CD8-positive, alpha-beta memory T cell (primary cell): ENCODE results near the gene SLC1A2. TPM values are rescaled to one million over a fixed set of nuclear protein-coding genes. Genes with fewer than 3 reads are reported as not detected.
A peak's percentile ranks its signal among the peaks of the same experiment; 100 is the strongest.

Experiments
- CTCF ChIA-PET: fragments of 350-600 bp; sonication (Branson Sonifier 250); formaldehyde crosslinking; loops from one replicate; lab custom pipeline; 2021; ENCODE audit warnings: antibody characterized with exemption; lab: Charles Lee
- POLR2A ChIA-PET: fragments of 350-600 bp; sonication (Branson Sonifier 250); formaldehyde crosslinking; loops from one replicate; lab custom pipeline; 2021; ENCODE audit warnings: antibody characterized with exemption; lab: Charles Lee
- DNase-seq, 5 donors: peaks; one replicate each; pipeline versions ENCODE4 v3.0.0 to v3.0.0-alpha.2; 2020 to 2022; ENCODE audit warnings: mixed read lengths in 1 of 5
- H3K27ac ChIP-seq: one replicate; pipeline ENCODE4 v1.7.0; 2013; ENCODE audit warnings: low read depth, mild to moderate bottlenecking, low read length, moderate library complexity
- H3K27me3 ChIP-seq: 2 replicates; pipeline ENCODE4 v1.7.0; 2013; ENCODE audit warnings: low read length, mild to moderate bottlenecking; ENCODE audit not compliant: insufficient read depth, poor library complexity, severe bottlenecking
- H3K36me3 ChIP-seq: 2 replicates; pipeline ENCODE4 v1.7.0; 2013; ENCODE audit warnings: mild to moderate bottlenecking, low read length, moderate library complexity; ENCODE audit not compliant: insufficient read depth
- H3K4me1 ChIP-seq: 2 replicates; pipeline ENCODE4 v1.7.0; 2013; ENCODE audit warnings: mild to moderate bottlenecking, low read length, moderate library complexity; ENCODE audit not compliant: insufficient read depth
- H3K4me3 ChIP-seq: 2 replicates; pipeline ENCODE4 v1.7.0; 2013; ENCODE audit warnings: mild to moderate bottlenecking, low read length
- H3K9me3 ChIP-seq: 2 replicates; pipeline ENCODE4 v1.7.0; 2013; ENCODE audit warnings: mild to moderate bottlenecking, low read length
- H3K27ac Mint-ChIP-seq, 8 donors: one replicate each; pipeline ENCODE4 v1.8.0; 2020 to 2021; ENCODE audit warnings: mixed read lengths in 8 of 8, mild to moderate bottlenecking in 6 of 8, inconsistent platforms in 3 of 8, moderate library complexity in 3 of 8
- H3K27me3 Mint-ChIP-seq, 2 donors: one replicate each; pipeline ENCODE4 v1.8.0; 2020 to 2021; ENCODE audit warnings: mixed read lengths in 2 of 2, mild to moderate bottlenecking in 1 of 2, moderate library complexity in 1 of 2
- H3K36me3 Mint-ChIP-seq, 3 donors: one replicate each; pipeline ENCODE4 v1.8.0; 2020 to 2021; ENCODE audit warnings: mixed read lengths in 3 of 3, inconsistent platforms in 1 of 3, mild to moderate bottlenecking in 1 of 3
- H3K4me1 Mint-ChIP-seq, 3 donors: one replicate each; pipeline ENCODE4 v1.8.0; 2020 to 2021; ENCODE audit warnings: mixed read lengths in 3 of 3, inconsistent platforms in 1 of 3, mild to moderate bottlenecking in 1 of 3
- H3K4me3 Mint-ChIP-seq, 7 donors: one replicate each; pipeline ENCODE4 v1.8.0; 2020 to 2021; ENCODE audit warnings: mixed read lengths in 7 of 7, mild to moderate bottlenecking in 6 of 7, moderate library complexity in 4 of 7, inconsistent platforms in 2 of 7
- H3K9me3 Mint-ChIP-seq, 5 donors: one replicate each; pipeline ENCODE4 v1.8.0; 2020 to 2022; ENCODE audit warnings: mixed read lengths in 5 of 5, mild to moderate bottlenecking in 3 of 5, moderate library complexity in 2 of 5, inconsistent platforms in 1 of 5
- polyA plus RNA-seq: library from polyadenylated mRNA; unstranded; fragments of 300-500 nt; fragmentation: Illumina TruSeq; gene quantifications from one replicate; pipeline ENCODE4 v1.2.3, GENCODE V29; 2021
- total RNA-seq, 2 experiments: library from RNA; stranded (reverse); gene quantifications; one replicate each; pipeline ENCODE4 v1.2.3, GENCODE V29; 2021

The SLC1A2 gene
- total and polyA plus RNA-seq, 3 experiments from 2014 or later, result 0.03 TPM; not detected in 2

DNA sequence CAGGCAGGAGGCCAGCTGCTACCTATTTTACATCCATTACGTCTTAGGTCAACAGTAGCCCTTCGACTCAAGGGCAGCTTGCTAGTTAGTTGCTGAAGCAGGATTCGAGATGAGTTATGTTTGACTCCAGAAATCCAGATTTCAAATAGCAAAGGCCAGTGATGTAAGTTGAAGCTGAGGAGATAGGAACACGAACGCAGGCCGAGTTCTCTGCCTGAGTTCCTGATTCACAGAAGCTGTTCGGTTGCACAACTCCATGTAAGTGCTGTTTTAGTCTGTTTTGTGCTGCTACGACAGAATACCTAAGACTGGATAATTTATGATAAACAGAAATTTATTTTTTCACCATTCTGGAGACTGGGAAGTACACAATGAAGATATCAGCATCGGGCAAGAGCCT is 111.2 kb downstream of the SLC1A2 start:
- CTCF ChIA-PET, result interaction anchor here (1.3 to 2.1 kb wide), 3 partner anchors 20 to 385 kb away, joined by 3 to 4 read pairs (median 4); no protein-coding TSS in a partner anchor
- Mint-ChIP-seq H3K27ac (peak overlapping the region in 1 of 8 donors; percentile 80), H3K4me3 (no peak overlapping the region), H3K4me1 (peaks cover 16 to 22% (median 18%) of the 10 kb centered on the region in 3 donors), H3K9me3 (no peaks in the 10 kb centered on the region), H3K27me3 (peaks cover 0 to 2% of the 10 kb centered on the region in 2 donors), H3K36me3 (peaks cover 0 to 2% (median 0%) of the 10 kb centered on the region in 3 donors)
- Histone ChIP-seq H3K27me3 (no peaks in the 10 kb centered on the region), H3K4me3 (no peak overlapping the region), H3K4me1 (peaks cover 9% of the 10 kb centered on the region), H3K27ac (no peak overlapping the region), H3K36me3 (no peaks in the 10 kb centered on the region), H3K9me3 (no peaks in the 10 kb centered on the region)
- POLR2A ChIA-PET, result no interaction called here
- DNase-seq, result no peak

DNA sequence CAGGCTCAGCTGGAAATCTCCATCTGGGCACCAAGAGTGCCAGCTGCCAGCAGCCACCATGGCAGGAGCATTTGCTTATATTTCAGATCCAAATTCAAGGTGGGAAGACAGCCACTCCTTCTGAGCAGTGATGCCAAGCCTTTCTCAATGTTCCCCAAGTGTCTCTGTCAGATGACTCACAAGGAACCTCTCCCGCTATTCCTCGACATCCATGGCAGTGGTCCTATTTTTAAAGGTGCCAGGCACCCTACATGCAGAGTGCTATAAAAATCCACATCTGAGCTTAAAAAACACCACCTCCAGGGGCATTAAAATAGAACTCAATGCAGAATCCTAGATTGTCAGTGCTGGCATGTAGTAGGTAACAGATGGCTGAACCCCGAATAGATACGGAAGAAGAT is 112.1 kb downstream of the SLC1A2 start:
- no peaks in the 10 kb centered on the region for H3K9me3 Mint-ChIP-seq
- Histone ChIP-seq H3K4me1 (peaks cover 9% of the 10 kb centered on the region), H3K27me3 (no peaks in the 10 kb centered on the region), H3K9me3 (no peaks in the 10 kb centered on the region), H3K27ac (no peak overlapping the region), H3K4me3 (no peak overlapping the region), H3K36me3 (no peaks in the 10 kb centered on the region)
- H3K27ac Mint-ChIP-seq, result no peak overlapping the region
- H3K4me1 Mint-ChIP-seq, result peaks cover 16 to 22% (median 18%) of the 10 kb centered on the region in 3 donors
- peaks cover 0 to 2% (median 0%) of the 10 kb centered on the region in 3 donors for H3K36me3 Mint-ChIP-seq
- ChIA-PET POLR2A (no interaction called here), CTCF (interaction anchor here (0.8 to 3.0 kb wide), 7 partner anchors 21 to 385 kb away, joined by 3 to 32 read pairs (median 4); no protein-coding TSS in a partner anchor)
- H3K27me3 Mint-ChIP-seq, result peaks cover 0 to 2% of the 10 kb centered on the region in 2 donors
- no peak overlapping the region for H3K4me3 Mint-ChIP-seq
- no peak for DNase-seq

DNA sequence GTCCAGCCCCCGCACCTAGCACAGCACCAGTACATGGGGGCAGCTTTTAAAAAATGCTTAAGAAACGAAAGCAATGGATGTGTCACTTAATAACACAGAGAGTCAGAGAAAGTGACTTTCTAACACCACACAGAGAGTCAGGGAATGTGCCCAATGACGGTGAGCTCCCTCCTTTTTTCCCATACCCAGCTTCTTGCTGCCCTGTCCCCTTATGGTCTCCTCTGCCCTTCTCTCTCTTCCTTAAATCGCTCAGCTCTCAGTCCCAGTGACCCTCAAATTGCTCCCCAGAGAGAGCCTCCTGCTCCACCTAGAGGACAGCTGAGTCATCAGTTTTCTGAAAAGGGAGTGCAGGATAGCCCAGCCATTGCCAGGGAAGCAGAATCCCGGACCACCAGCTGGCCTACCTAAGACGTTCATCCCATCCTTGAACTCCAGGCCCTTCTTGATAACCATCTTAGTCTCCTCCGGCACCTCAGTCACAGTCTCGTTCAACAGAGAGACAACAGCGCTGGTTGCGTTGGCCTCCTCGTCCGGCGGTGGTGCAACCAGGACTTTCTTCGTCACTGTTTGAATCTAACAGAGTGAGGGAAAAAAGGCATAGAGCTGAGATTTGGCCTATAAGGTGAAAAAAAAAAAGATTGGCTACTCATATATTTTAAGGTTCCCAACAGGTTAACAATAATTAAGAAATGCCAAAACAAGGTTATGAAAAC is 113.5 kb downstream of the SLC1A2 start:
- H3K4me1 Mint-ChIP-seq, result peaks cover 16 to 22% (median 18%) of the 10 kb centered on the region in 3 donors
- peak overlapping the region; percentile 8 to 96 (median 89) for H3K27ac Mint-ChIP-seq
- Histone ChIP-seq H3K4me3 (no peak overlapping the region), H3K4me1 (peaks cover 9% of the 10 kb centered on the region), H3K9me3 (no peaks in the 10 kb centered on the region), H3K27ac (no peak overlapping the region), H3K36me3 (no peaks in the 10 kb centered on the region), H3K27me3 (no peaks in the 10 kb centered on the region)
- H3K36me3 Mint-ChIP-seq, result peaks cover 0 to 2% (median 0%) of the 10 kb centered on the region in 3 donors
- DNase-seq, result peak in 4 of 5 donors; percentile 18 to 64 (median 48)
- peak overlapping the region in 6 of 7 donors; percentile 58 to 75 (median 73) for H3K4me3 Mint-ChIP-seq
- ChIA-PET POLR2A (no interaction called here), CTCF (interaction anchor here (0.6 to 3.2 kb wide), 50 partner anchors 9 to 720 kb away, joined by 3 to 32 read pairs (median 4); partner anchors contain the start of genes APIP and PDHX)
- H3K9me3 Mint-ChIP-seq, result no peaks in the 10 kb centered on the region
- H3K27me3 Mint-ChIP-seq, result peaks cover 0 to 2% of the 10 kb centered on the region in 2 donors

DNA sequence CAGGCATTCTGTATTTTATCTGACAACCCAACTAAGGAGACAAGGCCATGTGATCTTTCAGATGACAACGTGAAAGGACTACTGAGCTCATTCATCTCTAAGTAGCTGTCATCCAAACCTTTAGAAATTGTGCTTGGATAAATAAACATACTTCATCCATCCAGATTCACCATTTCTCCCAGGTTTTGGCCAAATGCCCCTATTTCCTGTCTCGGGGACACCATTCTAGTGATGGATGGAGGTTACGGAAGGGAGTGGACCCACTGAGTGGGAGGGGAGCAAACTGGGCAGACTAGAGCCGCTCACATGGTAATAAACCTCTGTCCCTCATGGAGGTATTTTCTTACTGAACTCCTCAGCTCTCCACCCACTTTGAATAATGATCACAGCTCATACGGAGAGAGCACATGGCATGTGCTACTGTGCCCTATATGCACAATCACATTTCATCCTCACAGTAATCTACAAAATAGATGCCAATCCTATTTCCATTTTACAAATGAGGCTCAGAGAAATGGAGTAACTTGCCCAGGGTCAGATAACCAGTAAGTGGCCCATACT is 114.4 kb downstream of the SLC1A2 start:
- no peak for DNase-seq
- Mint-ChIP-seq H3K9me3 (no peaks in the 10 kb centered on the region), H3K4me3 (peak overlapping the region in 1 of 7 donors; percentile 75), H3K4me1 (peaks cover 16 to 22% (median 18%) of the 10 kb centered on the region in 3 donors), H3K27me3 (peaks cover 0 to 2% of the 10 kb centered on the region in 2 donors), H3K27ac (peak overlapping the region in 6 of 8 donors; percentile 8 to 96 (median 89)), H3K36me3 (peaks cover 0 to 2% (median 0%) of the 10 kb centered on the region in 3 donors)
- ChIA-PET POLR2A (no interaction called here), CTCF (interaction anchor here (0.6 to 3.2 kb wide), 47 partner anchors 9 to 719 kb away, joined by 3 to 32 read pairs (median 4); partner anchors contain the start of genes APIP and PDHX)
- Histone ChIP-seq H3K4me3 (no peak overlapping the region), H3K4me1 (peaks cover 9% of the 10 kb centered on the region), H3K36me3 (no peaks in the 10 kb centered on the region), H3K9me3 (no peaks in the 10 kb centered on the region), H3K27me3 (no peaks in the 10 kb centered on the region), H3K27ac (no peak overlapping the region)

DNA sequence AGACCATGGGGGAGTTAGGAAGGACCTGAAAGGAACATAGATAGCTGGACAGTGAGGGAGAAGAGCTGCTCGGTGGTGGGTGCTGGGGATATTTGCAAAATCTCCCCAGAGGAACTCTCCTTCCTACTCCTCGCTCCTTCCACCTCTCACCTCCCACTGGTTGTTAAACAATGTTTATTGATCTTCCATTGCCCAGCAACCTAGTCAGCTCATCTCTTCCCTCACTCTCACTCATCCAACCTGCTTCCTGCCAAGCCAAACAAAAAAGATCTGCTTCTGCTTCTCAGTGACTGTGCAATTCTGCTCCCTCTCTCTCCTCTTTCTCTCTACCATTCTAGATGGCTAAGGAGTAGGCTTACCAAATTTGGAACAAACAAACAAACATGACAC is 115.0 kb downstream of the SLC1A2 start:
- H3K9me3 ChIP-seq, result no peaks in the 10 kb centered on the region
- Mint-ChIP-seq H3K27me3 (peaks cover 0 to 2% of the 10 kb centered on the region in 2 donors), H3K4me3 (no peak overlapping the region), H3K36me3 (peaks cover 0 to 2% (median 0%) of the 10 kb centered on the region in 3 donors), H3K4me1 (peaks cover 16 to 22% (median 18%) of the 10 kb centered on the region in 3 donors), H3K9me3 (no peaks in the 10 kb centered on the region), H3K27ac (peak overlapping the region in 5 of 8 donors; percentile 39 to 96 (median 48))
- no peak overlapping the region for H3K27ac ChIP-seq
- H3K27me3 ChIP-seq, result no peaks in the 10 kb centered on the region
- ChIA-PET POLR2A (no interaction called here), CTCF (interaction anchor here (1.1 to 3.2 kb wide), 9 partner anchors 8 to 377 kb away, joined by 3 to 32 read pairs (median 4); no protein-coding TSS in a partner anchor)
- H3K4me1 ChIP-seq, result peaks cover 9% of the 10 kb centered on the region
- no peak overlapping the region for H3K4me3 ChIP-seq
- H3K36me3 ChIP-seq, result no peaks in the 10 kb centered on the region
- DNase-seq, result no peak

DNA sequence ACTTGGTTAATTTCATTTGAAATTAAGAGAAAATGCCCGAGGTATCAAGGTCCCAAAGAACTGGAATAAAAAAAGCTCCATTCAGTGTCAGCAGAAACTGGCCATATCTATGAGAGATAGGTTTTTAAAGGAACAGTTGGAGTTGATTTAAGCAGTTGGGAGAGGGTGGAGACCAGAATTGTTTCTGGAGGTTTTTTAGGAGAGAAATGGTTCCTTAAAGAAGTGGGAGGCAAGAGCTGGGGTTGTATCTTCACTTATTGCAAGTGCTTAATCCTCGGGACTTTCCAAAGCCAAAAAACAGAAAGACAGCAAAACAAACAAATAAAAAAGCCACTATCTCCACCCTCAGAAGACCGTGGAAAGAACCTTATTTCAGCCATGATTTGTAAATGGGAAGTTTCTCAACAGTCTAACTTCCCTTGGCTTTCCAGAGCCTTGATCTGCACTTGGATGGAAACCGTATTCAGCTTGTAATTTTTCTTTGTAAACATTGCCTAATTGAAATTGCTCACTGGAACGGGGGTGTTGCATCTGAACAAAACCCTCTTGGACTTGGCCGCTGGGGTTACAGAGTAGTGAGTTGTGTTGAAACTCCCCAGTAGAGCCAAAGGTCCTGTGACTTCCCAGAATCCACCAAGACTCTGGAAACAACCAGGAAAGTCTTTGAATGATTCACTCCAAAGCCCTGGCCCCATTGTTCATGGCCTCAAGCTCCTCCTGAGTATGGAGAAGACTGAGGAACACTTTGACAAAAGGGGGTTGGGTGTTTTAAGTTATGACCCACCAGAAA is 115.6 kb downstream of the SLC1A2 start:
- peak overlapping the region in 4 of 8 donors; percentile 15 to 83 (median 36) for H3K27ac Mint-ChIP-seq
- H3K27me3 Mint-ChIP-seq, result peaks cover 0 to 2% of the 10 kb centered on the region in 2 donors
- no peak overlapping the region for H3K4me3 ChIP-seq
- no peaks in the 10 kb centered on the region for H3K36me3 ChIP-seq
- peaks cover 9% of the 10 kb centered on the region for H3K4me1 ChIP-seq
- DNase-seq, result no peak
- POLR2A ChIA-PET, result no interaction called here
- H3K9me3 Mint-ChIP-seq, result no peaks in the 10 kb centered on the region
- H3K27ac ChIP-seq, result no peak overlapping the region
- no peaks in the 10 kb centered on the region for H3K9me3 ChIP-seq
- CTCF ChIA-PET, result interaction anchor here (1.1 to 3.2 kb wide), 4 partner anchors 8 to 127 kb away, joined by 4 to 15 read pairs (median 10); no protein-coding TSS in a partner anchor
- H3K4me1 Mint-ChIP-seq, result peaks cover 16 to 22% (median 18%) of the 10 kb centered on the region in 3 donors
- no peaks in the 10 kb centered on the region for H3K27me3 ChIP-seq
- H3K36me3 Mint-ChIP-seq, result peaks cover 0 to 2% (median 0%) of the 10 kb centered on the region in 3 donors
- no peak overlapping the region for H3K4me3 Mint-ChIP-seq

DNA sequence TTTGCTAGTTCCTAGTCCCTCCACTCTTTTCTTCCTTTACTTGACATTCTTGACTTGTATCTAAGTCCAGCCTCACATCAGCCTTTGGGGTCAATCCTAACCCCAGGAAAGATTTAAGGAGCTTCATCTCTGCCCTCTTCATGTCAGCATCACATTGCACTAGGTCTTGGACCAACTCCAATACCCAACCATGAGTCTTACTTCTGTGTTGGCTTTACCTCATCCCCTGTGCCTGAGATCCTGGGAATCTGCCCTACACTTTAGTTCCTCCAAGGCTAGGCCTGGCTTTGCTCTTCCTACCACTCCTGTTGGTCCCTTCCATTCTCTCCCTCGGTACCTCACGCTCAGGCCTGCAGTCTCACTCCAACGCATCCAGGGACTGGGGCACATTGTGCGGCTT is 117.0 kb downstream of the SLC1A2 start:
- no peak overlapping the region for H3K4me3 Mint-ChIP-seq

More for the DNA sequence above, 117.0 kb downstream of the SLC1A2 start:
- peaks cover 0 to 2% (median 0%) of the 10 kb centered on the region in 3 donors for H3K36me3 Mint-ChIP-seq
- H3K9me3 ChIP-seq, result no peaks in the 10 kb centered on the region
- H3K36me3 ChIP-seq, result no peaks in the 10 kb centered on the region
- ChIA-PET CTCF (no interaction called here), POLR2A (no interaction called here)
- H3K4me3 ChIP-seq, result no peak overlapping the region
- H3K4me1 ChIP-seq, result peaks cover 9% of the 10 kb centered on the region
- DNase-seq, result no peak
- no peak overlapping the region for H3K27ac ChIP-seq
- H3K27me3 ChIP-seq, result no peaks in the 10 kb centered on the region
- peaks cover 16 to 22% (median 18%) of the 10 kb centered on the region in 3 donors for H3K4me1 Mint-ChIP-seq
- no peaks in the 10 kb centered on the region for H3K9me3 Mint-ChIP-seq
- H3K27me3 Mint-ChIP-seq, result peaks cover under 1 to 2% of the 10 kb centered on the region in 2 donors
- peak overlapping the region in 3 of 8 donors; percentile 35 to 72 (median 60) for H3K27ac Mint-ChIP-seq
